ENCODE results near the gene GATA6. TPM values are rescaled to one million over a fixed set of nuclear protein-coding genes. Genes with fewer than 3 reads are reported as not detected.
"Not testable (repeated sequence)": the region's sequence is repeated elsewhere in the genome, so short reads cannot be mapped to it uniquely, and the experiment has no call there.

GATA6 gene
- total RNA-seq, 1 donor = 16.6 TPM

GRCh38 chr18:22218835-22219234, 49.4 kb downstream of the GATA6 start:
- Histone ChIP-seq H3K27ac (ENCODE audit: low read depth, low read length) (no peak overlapping the region), H3K4me1 (ENCODE audit: insufficient read depth, low read length) (peaks cover 6% of the 10 kb centered on the region), H3K4me2 (ENCODE audit: insufficient read depth, low read length) (no peak overlapping the region), H3K36me3 (ENCODE audit: insufficient read depth, low read length) (no peaks in the 10 kb centered on the region), H4K20me1 (ENCODE audit: insufficient read depth, low read length) (no peaks in the 10 kb centered on the region), H3K9me3 (ENCODE audit: low read depth, low read length) (no peaks in the 10 kb centered on the region), H3K4me3 (ENCODE audit: insufficient read depth, low read length) (no peak overlapping the region), H2AFZ (ENCODE audit: low read length) (no peak overlapping the region), H3K79me2 (ENCODE audit: insufficient read depth, low read length) (no peaks in the 10 kb centered on the region), H3K27me3 (ENCODE audit: insufficient read depth, low read length) (no peaks in the 10 kb centered on the region)
- TF ChIP-seq CTCF (IDR thresholded peaks at IDR 0.05; ENCODE audit: extremely low read depth, low read depth, low read length) = no peak
- no peak for DNase-seq (ENCODE audit: insufficient read length, low spot score, missing footprints)

GRCh38 chr18:22219568-22220355, 50.4 kb downstream of the GATA6 start:
- H3K4me2 ChIP-seq (ENCODE audit: insufficient read depth, low read length) = no peak overlapping the region
- H3K79me2 ChIP-seq (ENCODE audit: insufficient read depth, low read length) = no peaks in the 10 kb centered on the region
- TF ChIP-seq CTCF (IDR thresholded peaks at IDR 0.05; ENCODE audit: extremely low read depth, low read depth, low read length) = no peak
- H3K36me3 ChIP-seq (ENCODE audit: insufficient read depth, low read length) = no peaks in the 10 kb centered on the region
- DNase-seq (ENCODE audit: insufficient read length, low spot score, missing footprints) = no peak
- no peak overlapping the region for H3K27ac ChIP-seq (ENCODE audit: low read depth, low read length)
- H4K20me1 ChIP-seq (ENCODE audit: insufficient read depth, low read length) = no peaks in the 10 kb centered on the region
- no peak overlapping the region for H3K4me3 ChIP-seq (ENCODE audit: insufficient read depth, low read length)
- H3K9me3 ChIP-seq (ENCODE audit: low read depth, low read length) = no peaks in the 10 kb centered on the region
- no peaks in the 10 kb centered on the region for H3K27me3 ChIP-seq (ENCODE audit: insufficient read depth, low read length)
- peaks cover 6% of the 10 kb centered on the region for H3K4me1 ChIP-seq (ENCODE audit: insufficient read depth, low read length)
- no peak overlapping the region for H2AFZ ChIP-seq (ENCODE audit: low read length)

- not testable (repeated sequence) for H4K20me1 ChIP-seq (ENCODE audit: insufficient read depth, low read length); H3K4me3 ChIP-seq (ENCODE audit: insufficient read depth, low read length); H3K4me2 ChIP-seq (ENCODE audit: insufficient read depth, low read length); H3K27ac ChIP-seq (ENCODE audit: low read depth, low read length); H3K79me2 ChIP-seq (ENCODE audit: insufficient read depth, low read length); H3K36me3 ChIP-seq (ENCODE audit: insufficient read depth, low read length); DNase-seq (ENCODE audit: insufficient read length, low spot score, missing footprints); H3K9me3 ChIP-seq (ENCODE audit: low read depth, low read length); H2AFZ ChIP-seq (ENCODE audit: low read length); H3K4me1 ChIP-seq (ENCODE audit: insufficient read depth, low read length); H3K27me3 ChIP-seq (ENCODE audit: insufficient read depth, low read length)
Measured at GRCh38 chr18:22220585-22220984, 51.2 kb downstream of the GATA6 start.

- no peak for DNase-seq (ENCODE audit: insufficient read length, low spot score, missing footprints)
- Histone ChIP-seq H3K79me2 (ENCODE audit: insufficient read depth, low read length) (no peaks in the 10 kb centered on the region), H3K4me3 (ENCODE audit: insufficient read depth, low read length) (no peak overlapping the region), H3K36me3 (ENCODE audit: insufficient read depth, low read length) (no peaks in the 10 kb centered on the region), H4K20me1 (ENCODE audit: insufficient read depth, low read length) (no peaks in the 10 kb centered on the region), H3K4me2 (ENCODE audit: insufficient read depth, low read length) (no peak overlapping the region), H3K4me1 (ENCODE audit: insufficient read depth, low read length) (peaks cover 4% of the 10 kb centered on the region), H2AFZ (ENCODE audit: low read length) (no peak overlapping the region), H3K27me3 (ENCODE audit: insufficient read depth, low read length) (no peaks in the 10 kb centered on the region), H3K9me3 (ENCODE audit: low read depth, low read length) (no peaks in the 10 kb centered on the region), H3K27ac (ENCODE audit: low read depth, low read length) (no peak overlapping the region)
- no peak for TF ChIP-seq CTCF (IDR thresholded peaks at IDR 0.05; ENCODE audit: extremely low read depth, low read depth, low read length)
Measured at GRCh38 chr18:22221350-22221749, 52.0 kb downstream of the GATA6 start.

Measured in osteoblast (primary cell).